HCT116 (cell line): Measurements from ENCODE around the gene FCN3.

Experiments used
- CTCF ChIP-seq, 3 experiments: fragments of 200-600 bp in 1 of 3; sonication (generic) in 1 of 3; IDR thresholded peaks in 2 of 3; conservative IDR thresholded peaks in 1 of 3; 2 replicates each; pipeline ENCODE4 v1.5.1; 2012 to 2017; ENCODE audit warnings: low read depth in 2 of 3, low read length in 2 of 3, antibody characterized with exemption in 1 of 3, borderline replicate concordance in 1 of 3, control low read depth in 1 of 3, mild to moderate bottlenecking in 1 of 3, mixed read lengths in 1 of 3, mixed run types in 1 of 3, moderate library complexity in 1 of 3; ENCODE audit not compliant: insufficient read depth in 1 of 3
- EZH2 ChIP-seq: fragments of 200-600 bp; sonication (generic); IDR thresholded peaks from 2 replicates; pipeline ENCODE4 v1.6.1; 2017; ENCODE audit warnings: antibody characterized with exemption, mixed run types
- EZH2phosphoT487 ChIP-seq: fragments of 200-600 bp; IDR thresholded peaks from 2 replicates; pipeline ENCODE4 v1.6.1; 2018; ENCODE audit warnings: antibody characterized with exemption, borderline replicate concordance
- POLR2A ChIP-seq: IDR thresholded peaks from 2 replicates; pipeline ENCODE4 v1.7.0; 2011; ENCODE audit warnings: borderline replicate concordance; ENCODE audit not compliant: insufficient read depth, insufficient read length; ENCODE audit errors: extremely low read depth
- POLR2AphosphoS5 ChIP-seq: IDR thresholded peaks from 2 replicates; pipeline ENCODE4 v1.6.1; 2011; ENCODE audit warnings: mild to moderate bottlenecking, low read depth, low read length, moderate library complexity
- RAD21 ChIP-seq: IDR thresholded peaks from 2 replicates; pipeline ENCODE4 v1.6.1; 2012; ENCODE audit warnings: low read depth, mild to moderate bottlenecking
- REST ChIP-seq: IDR thresholded peaks from 2 replicates; pipeline ENCODE4 v1.6.1; 2012; ENCODE audit warnings: low read depth
- SIN3A ChIP-seq: IDR thresholded peaks from 2 replicates; pipeline ENCODE4 v1.6.1; 2012; ENCODE audit warnings: low read depth
- YY1 ChIP-seq: IDR thresholded peaks from 2 replicates; pipeline ENCODE4 v1.6.1; 2011; ENCODE audit warnings: low read length, low read depth, moderate library complexity, mild to moderate bottlenecking; ENCODE audit not compliant: insufficient replicate concordance; ENCODE audit errors: extremely low read depth
- ZNF274 ChIP-seq: fragments of 200-500 bp; sonication (Bioruptor generic); IDR thresholded peaks from 2 replicates; pipeline ENCODE4 v1.6.1; 2014; ENCODE audit warnings: mild to moderate bottlenecking, low read depth, low read length, inconsistent platforms

- TF ChIP-seq RAD21 = no peak
- TF ChIP-seq SIN3A = no peak
- TF ChIP-seq ZNF274 = no peak
- no peak for TF ChIP-seq REST
- TF ChIP-seq POLR2AphosphoS5 = no peak
- no peak for TF ChIP-seq EZH2phosphoT487
- TF ChIP-seq CTCF (IDR thresholded peaks at IDR 0.05 in 2 of 3, conservative IDR thresholded peaks at IDR 0.05 in 1 of 3; ENCODE audit: borderline replicate concordance in 1 of 3, insufficient read depth in 1 of 3, low read depth in 2 of 3, low read length in 2 of 3) = no peak
- no peak for TF ChIP-seq POLR2A
- TF ChIP-seq EZH2 = no peak
- no peak for TF ChIP-seq YY1
Observed at GRCh38 chr1:27367160-27367650, 7.4 kb downstream of the FCN3 start.
